ENCODE results near the gene C11orf16.
"Not testable (repeated sequence)": the region's sequence is repeated elsewhere in the genome, so short reads cannot be mapped to it uniquely, and the experiment has no call there.

Gene C11orf16, protein sequence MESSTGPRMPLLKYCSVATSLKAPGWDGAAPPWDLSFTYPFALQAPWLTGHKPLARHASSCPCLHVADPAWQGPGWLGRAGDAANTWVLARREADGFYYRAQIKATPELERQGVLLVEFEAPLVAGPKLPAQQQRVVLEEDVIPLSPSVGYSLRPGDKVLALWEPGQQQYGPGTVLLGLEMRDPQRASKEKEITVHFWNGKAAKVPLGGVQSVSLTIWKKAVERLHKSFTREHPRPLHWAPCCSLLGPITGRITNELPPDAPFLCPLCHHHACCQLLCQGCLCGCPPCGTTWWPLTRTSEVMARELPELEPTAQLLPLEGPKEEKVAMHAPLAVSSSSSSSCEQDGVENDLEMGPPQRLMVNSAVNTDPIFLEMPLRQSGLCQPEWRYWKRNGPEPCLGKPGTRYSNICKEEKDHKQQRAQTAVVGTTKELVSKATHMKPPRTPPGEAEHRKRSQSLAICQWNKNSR

DNA sequence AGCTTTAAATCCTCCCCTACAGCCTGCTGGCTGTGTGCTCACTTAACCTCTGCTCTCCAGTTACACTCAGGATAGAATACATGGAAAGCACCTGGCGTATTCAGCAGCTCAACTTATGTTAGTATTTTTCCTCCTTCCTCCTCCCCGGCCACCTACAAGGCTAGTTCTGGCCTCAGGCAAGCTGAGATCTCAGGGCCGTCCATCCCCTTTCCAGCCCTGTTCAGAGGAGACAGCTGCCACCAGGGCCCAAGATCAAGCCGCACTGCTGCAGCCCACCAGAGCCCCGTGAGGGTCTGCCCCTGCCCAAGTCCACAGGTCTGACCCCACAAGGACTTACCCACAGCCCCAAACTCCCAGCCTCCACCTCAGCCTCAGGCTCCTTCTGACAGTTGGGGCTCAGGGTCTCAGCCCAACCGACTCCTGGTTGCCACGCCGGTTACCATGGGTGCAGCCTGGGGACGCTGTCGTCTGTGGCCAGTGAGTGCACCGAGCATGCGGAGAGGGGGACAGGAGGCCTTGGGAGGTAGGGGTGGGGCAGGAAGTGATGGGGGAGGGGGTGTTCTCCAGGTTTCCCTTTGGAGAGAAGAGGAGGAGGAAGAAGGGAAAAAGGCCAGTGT is at the start of gene C11orf16:
Gene C11orf16 (minus strand): TSS at position 384 of the 617 bp plus-strand sequence. CDS start 639 bp downstream, outside the sequence.
- Histone ChIP-seq H3K9me3 (ENCODE audit: insufficient read depth, low read depth, low read length) (no peaks in the 10 kb centered on the region), H2AFZ (ENCODE audit: low read length) (no peak within 1 kb of the TSS), H3K4me1 (ENCODE audit: insufficient read depth, low read length, poor library complexity, severe bottlenecking) (no peaks in the 10 kb centered on the region), H3K79me2 (ENCODE audit: insufficient read depth, low read length) (no peaks in the 10 kb centered on the region), H3K9ac (ENCODE audit: low read depth, low read length, poor library complexity, severe bottlenecking) (no peak within 1 kb of the TSS), H3F3A (ENCODE audit: low read depth) (no peaks in the 10 kb centered on the region), H3K4me2 (ENCODE audit: low read depth, low read length, poor library complexity, severe bottlenecking) (no peak within 1 kb of the TSS), H3K4me3 (ENCODE audit: low read length, poor library complexity, severe bottlenecking) (no peak within 1 kb of the TSS), H3K36me3 (ENCODE audit: insufficient read depth, low read length) (no peaks in the 10 kb centered on the region), H3K27me3 (ENCODE audit: insufficient read depth, low read length, poor library complexity, severe bottlenecking) (no peaks in the 10 kb centered on the region), H3K9me2 (replicated peaks; ENCODE audit: low read depth, low read length) (no peaks in the 10 kb centered on the region), H4K20me1 (ENCODE audit: insufficient read depth, low read length, poor library complexity, severe bottlenecking) (no peaks in the 10 kb centered on the region)
- no peak for TF ChIP-seq EZH2phosphoT487 (IDR thresholded peaks at IDR 0.05; ENCODE audit: borderline replicate concordance)
- TF ChIP-seq, protein P1, sequence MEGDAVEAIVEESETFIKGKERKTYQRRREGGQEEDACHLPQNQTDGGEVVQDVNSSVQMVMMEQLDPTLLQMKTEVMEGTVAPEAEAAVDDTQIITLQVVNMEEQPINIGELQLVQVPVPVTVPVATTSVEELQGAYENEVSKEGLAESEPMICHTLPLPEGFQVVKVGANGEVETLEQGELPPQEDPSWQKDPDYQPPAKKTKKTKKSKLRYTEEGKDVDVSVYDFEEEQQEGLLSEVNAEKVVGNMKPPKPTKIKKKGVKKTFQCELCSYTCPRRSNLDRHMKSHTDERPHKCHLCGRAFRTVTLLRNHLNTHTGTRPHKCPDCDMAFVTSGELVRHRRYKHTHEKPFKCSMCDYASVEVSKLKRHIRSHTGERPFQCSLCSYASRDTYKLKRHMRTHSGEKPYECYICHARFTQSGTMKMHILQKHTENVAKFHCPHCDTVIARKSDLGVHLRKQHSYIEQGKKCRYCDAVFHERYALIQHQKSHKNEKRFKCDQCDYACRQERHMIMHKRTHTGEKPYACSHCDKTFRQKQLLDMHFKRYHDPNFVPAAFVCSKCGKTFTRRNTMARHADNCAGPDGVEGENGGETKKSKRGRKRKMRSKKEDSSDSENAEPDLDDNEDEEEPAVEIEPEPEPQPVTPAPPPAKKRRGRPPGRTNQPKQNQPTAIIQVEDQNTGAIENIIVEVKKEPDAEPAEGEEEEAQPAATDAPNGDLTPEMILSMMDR (conservative IDR thresholded peaks at IDR 0.05; ENCODE audit: low read length): no peak

DNA sequence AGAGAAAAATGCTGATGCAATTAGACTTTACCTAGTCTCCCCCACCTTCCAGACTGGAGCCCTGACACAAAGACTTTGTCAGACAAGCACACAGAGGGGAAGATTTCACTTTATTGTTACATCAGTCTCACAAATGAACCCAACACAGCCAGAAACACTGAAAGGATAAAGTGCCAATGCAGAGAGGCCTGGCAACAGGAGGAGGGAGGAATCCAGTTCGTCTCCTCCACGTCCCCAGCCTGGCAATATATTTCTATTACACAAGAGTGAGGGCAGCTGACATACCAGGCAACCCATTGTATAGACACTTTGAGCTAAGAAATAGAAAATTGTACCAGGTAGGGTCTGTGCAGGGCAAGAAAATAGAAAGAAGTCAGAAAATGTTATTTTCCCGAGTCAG is 47.7 kb upstream of the C11orf16 start:
- no peak overlapping the region for H3K4me2 ChIP-seq (ENCODE audit: low read depth, low read length, poor library complexity, severe bottlenecking)
- no peaks in the 10 kb centered on the region for H3K27me3 ChIP-seq (ENCODE audit: insufficient read depth, low read length, poor library complexity, severe bottlenecking)
- no peaks in the 10 kb centered on the region for H3F3A ChIP-seq (ENCODE audit: low read depth)
- H3K9ac ChIP-seq (ENCODE audit: low read depth, low read length, poor library complexity, severe bottlenecking): no peak overlapping the region
- H2AFZ ChIP-seq (ENCODE audit: low read length): no peak overlapping the region
- no peaks in the 10 kb centered on the region for H3K79me2 ChIP-seq (ENCODE audit: insufficient read depth, low read length)
- no peak for TF ChIP-seq EZH2phosphoT487 (IDR thresholded peaks at IDR 0.05; ENCODE audit: borderline replicate concordance)
- TF ChIP-seq, protein P1 (conservative IDR thresholded peaks at IDR 0.05; ENCODE audit: low read length): no peak
- no peaks in the 10 kb centered on the region for H3K9me3 ChIP-seq (ENCODE audit: insufficient read depth, low read depth, low read length)
- no peaks in the 10 kb centered on the region for H3K9me2 ChIP-seq (replicated peaks; ENCODE audit: low read depth, low read length)
- no peak overlapping the region for H3K4me3 ChIP-seq (ENCODE audit: low read length, poor library complexity, severe bottlenecking)
- no peaks in the 10 kb centered on the region for H4K20me1 ChIP-seq (ENCODE audit: insufficient read depth, low read length, poor library complexity, severe bottlenecking)
- no peaks in the 10 kb centered on the region for H3K4me1 ChIP-seq (ENCODE audit: insufficient read depth, low read length, poor library complexity, severe bottlenecking)
- no peaks in the 10 kb centered on the region for H3K36me3 ChIP-seq (ENCODE audit: insufficient read depth, low read length)

DNA sequence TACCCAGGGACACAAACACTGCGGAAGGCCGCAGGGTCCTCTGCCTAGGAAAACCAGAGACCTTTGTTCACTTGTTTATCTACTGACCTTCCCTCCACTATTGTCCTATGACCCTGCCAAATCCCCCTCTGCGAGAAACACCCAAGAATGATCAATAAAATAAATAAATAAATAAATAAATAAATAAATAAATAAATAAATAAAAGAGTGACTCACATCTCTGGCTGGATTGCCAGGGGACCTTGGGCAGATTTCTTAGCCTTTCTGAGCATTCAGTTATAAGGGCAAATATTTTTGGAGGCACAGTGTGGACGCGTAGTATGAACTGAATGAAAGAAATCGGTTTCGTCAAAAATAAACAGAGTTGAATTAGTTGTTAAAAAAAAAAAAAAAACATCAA is 46.6 kb upstream of the C11orf16 start:
- not testable (repeated sequence) for H4K20me1 ChIP-seq (ENCODE audit: insufficient read depth, low read length, poor library complexity, severe bottlenecking); H3K9me2 ChIP-seq (replicated peaks; ENCODE audit: low read depth, low read length); H3K79me2 ChIP-seq (ENCODE audit: insufficient read depth, low read length); H3K9ac ChIP-seq (ENCODE audit: low read depth, low read length, poor library complexity, severe bottlenecking); H3K9me3 ChIP-seq (ENCODE audit: insufficient read depth, low read depth, low read length); H3F3A ChIP-seq (ENCODE audit: low read depth); H3K36me3 ChIP-seq (ENCODE audit: insufficient read depth, low read length); H3K4me3 ChIP-seq (ENCODE audit: low read length, poor library complexity, severe bottlenecking); H2AFZ ChIP-seq (ENCODE audit: low read length); H3K4me1 ChIP-seq (ENCODE audit: insufficient read depth, low read length, poor library complexity, severe bottlenecking); H3K27me3 ChIP-seq (ENCODE audit: insufficient read depth, low read length, poor library complexity, severe bottlenecking); H3K4me2 ChIP-seq (ENCODE audit: low read depth, low read length, poor library complexity, severe bottlenecking)

Measured in Loucy (cell line).